Trophoblast cell (in vitro differentiated cells and primary cell): ENCODE data around the gene ZNF319.

Experiments used
- DNase-seq, 2 donors: peaks; one replicate each; pipeline ENCODE4 v3.0.0-alpha.2; 2016
- H2AFZ ChIP-seq: 2 replicates; pipeline ENCODE4 v1.6.1; 2013; ENCODE audit warnings: low read length, moderate library complexity, mild to moderate bottlenecking; ENCODE audit not compliant: insufficient read depth, poor library complexity
- H2AK5ac ChIP-seq: 2 replicates; pipeline ENCODE4 v1.6.1; 2013; ENCODE audit warnings: mild to moderate bottlenecking, low read length
- H2BK120ac ChIP-seq: 2 replicates; pipeline ENCODE4 v1.6.1; 2013; ENCODE audit warnings: low read length, mild to moderate bottlenecking, moderate library complexity; ENCODE audit not compliant: insufficient read depth, poor library complexity
- H2BK12ac ChIP-seq: 2 replicates; pipeline ENCODE4 v1.6.1; 2013; ENCODE audit warnings: mild to moderate bottlenecking, low read length, moderate library complexity
- H2BK5ac ChIP-seq: 2 replicates; pipeline ENCODE4 v1.6.1; 2013; ENCODE audit warnings: low read length, low read depth, moderate library complexity, mild to moderate bottlenecking; ENCODE audit not compliant: poor library complexity
- H3K14ac ChIP-seq: 2 replicates; pipeline ENCODE4 v1.6.1; 2013; ENCODE audit warnings: mild to moderate bottlenecking, low read length
- H3K18ac ChIP-seq: 2 replicates; pipeline ENCODE4 v1.6.1; 2013; ENCODE audit warnings: mild to moderate bottlenecking, low read length
- H3K23ac ChIP-seq: 2 replicates; pipeline ENCODE4 v1.6.1; 2013; ENCODE audit warnings: low read length
- H3K27ac ChIP-seq: 2 replicates; pipeline ENCODE4 v1.5.1; 2013; ENCODE audit warnings: low read depth, mild to moderate bottlenecking, inconsistent platforms, low read length, moderate library complexity
- H3K27me3 ChIP-seq: 2 replicates; pipeline ENCODE4 v1.6.1; 2013; ENCODE audit warnings: inconsistent platforms, mild to moderate bottlenecking, low read length, moderate library complexity; ENCODE audit not compliant: insufficient read depth
- H3K36me3 ChIP-seq, 2 experiments: 1 replicate in 1 of 2; 2 replicates in 1 of 2; pipeline ENCODE4 v1.6.1; 2013; ENCODE audit warnings: low read length in 2 of 2, mild to moderate bottlenecking in 2 of 2, moderate library complexity in 1 of 2; ENCODE audit not compliant: insufficient read depth in 2 of 2, control insufficient read depth in 1 of 2
- H3K4ac ChIP-seq: 2 replicates; pipeline ENCODE4 v1.6.1; 2013; ENCODE audit warnings: low read depth, mild to moderate bottlenecking, low read length, moderate library complexity
- H3K4me1 ChIP-seq, 2 experiments: 1 replicate in 1 of 2; 2 replicates in 1 of 2; pipeline ENCODE4 v1.6.1; 2013; ENCODE audit warnings: low read length in 2 of 2, mild to moderate bottlenecking in 2 of 2, moderate library complexity in 1 of 2; ENCODE audit not compliant: insufficient read depth in 2 of 2, control insufficient read depth in 1 of 2
- H3K4me2 ChIP-seq: 2 replicates; pipeline ENCODE4 v1.6.1; 2013; ENCODE audit warnings: inconsistent platforms, mild to moderate bottlenecking, low read length, moderate library complexity
- H3K4me3 ChIP-seq: 2 replicates; pipeline ENCODE4 v1.5.1; 2013; ENCODE audit warnings: mild to moderate bottlenecking, low read depth, low read length, inconsistent platforms
- H3K79me1 ChIP-seq: one replicate; pipeline ENCODE4 v1.6.1; 2013; ENCODE audit warnings: low read length
- H3K79me2 ChIP-seq: 2 replicates; pipeline ENCODE4 v1.6.1; 2013; ENCODE audit warnings: low read length, mild to moderate bottlenecking; ENCODE audit not compliant: control insufficient read depth, insufficient read depth, poor library complexity
- H3K9ac ChIP-seq: 2 replicates; pipeline ENCODE4 v1.6.1; 2013; ENCODE audit warnings: mild to moderate bottlenecking, low read length
- H3K9me3 ChIP-seq: 2 replicates; pipeline ENCODE4 v1.6.1; 2013; ENCODE audit warnings: low read depth, mild to moderate bottlenecking, control low read depth, inconsistent platforms, low read length; ENCODE audit not compliant: insufficient read depth
- H4K12ac ChIP-seq: 2 replicates; pipeline ENCODE4 v1.6.1; 2013; ENCODE audit warnings: low read depth, mild to moderate bottlenecking, low read length, moderate library complexity
- H4K8ac ChIP-seq: 2 replicates; pipeline ENCODE4 v1.6.1; 2013; ENCODE audit warnings: low read depth, mild to moderate bottlenecking, low read length, moderate library complexity
- H4K91ac ChIP-seq: one replicate; pipeline ENCODE4 v1.6.1; 2013; ENCODE audit warnings: low read depth, mild to moderate bottlenecking, low read length, moderate library complexity
- WGBS: extraction: QIAGEN DNeasy Blood & Tissue Kit; methylation state at CpG from one replicate; pipeline ENCODE4 v1.1.7; 2013; ENCODE audit warnings: missing lambda C conversion rate; ENCODE audit not compliant: insufficient read length, insufficient coverage; ENCODE audit errors: extremely low coverage; 5-methylcytosine and 5-hydroxymethylcytosine counted together

The ZNF319 gene

GRCh38 chr16:58020628-58021521 lies 20.4 kb upstream of the ZNF319 start:
- peaks cover 7% of the 10 kb centered on the region for H3K79me1 ChIP-seq

DNA sequence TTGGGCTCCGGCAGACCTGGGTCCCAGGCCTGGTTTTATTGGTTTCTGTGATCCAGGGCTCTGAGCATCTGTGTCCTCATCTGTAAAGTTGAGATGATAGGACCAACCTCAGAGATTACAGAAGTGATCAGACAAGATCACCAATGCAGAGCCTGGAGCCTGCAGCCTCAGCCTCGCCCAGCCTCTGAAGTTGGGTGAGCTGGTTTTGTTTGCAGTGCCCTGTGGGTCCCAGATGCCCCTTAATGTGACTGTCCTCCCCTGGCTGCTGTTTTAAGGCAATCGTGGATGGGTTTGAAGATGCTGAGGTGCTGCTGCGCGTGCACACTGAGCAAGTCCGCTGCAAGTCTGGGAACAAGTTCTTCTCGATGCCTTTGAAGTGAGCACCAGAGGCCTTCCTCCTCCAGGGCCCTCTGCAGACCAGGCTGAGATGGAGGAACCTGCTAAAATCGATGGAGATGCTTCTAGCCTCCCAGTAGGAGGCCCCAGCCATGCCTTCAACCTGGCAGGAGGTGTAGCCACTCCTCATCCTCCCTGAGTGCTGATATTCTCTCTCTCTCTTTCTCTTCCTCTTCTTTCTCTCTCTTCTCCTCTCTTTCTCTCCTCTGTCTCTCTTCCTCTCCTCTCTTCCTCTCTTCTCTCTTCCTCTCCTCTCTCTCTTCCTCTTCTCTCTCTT lies 19.5 kb upstream of the ZNF319 start:
- no peak overlapping the region for H3K4me2 ChIP-seq
- H2BK12ac ChIP-seq = no peak overlapping the region
- no peak overlapping the region for H4K91ac ChIP-seq
- no peak overlapping the region for H3K23ac ChIP-seq
- peaks cover 3% of the 10 kb centered on the region for H3K79me1 ChIP-seq
- H3K9ac ChIP-seq = no peak overlapping the region
- peaks cover 4 to 10% of the 10 kb centered on the region in 2 experiments for H3K4me1 ChIP-seq
- H3K4me3 ChIP-seq = no peak overlapping the region
- no peak overlapping the region for H3K4ac ChIP-seq
- H2BK120ac ChIP-seq = no peak overlapping the region
- H2BK5ac ChIP-seq = no peak overlapping the region
- H4K12ac ChIP-seq = no peak overlapping the region
- no peak overlapping the region for H2AFZ ChIP-seq
- H3K14ac ChIP-seq = no peak overlapping the region
- WGBS = no CpG with 5 or more reads among the region's 8 CpGs
- H3K27me3 ChIP-seq = no peaks in the 10 kb centered on the region
- no peak overlapping the region for H3K18ac ChIP-seq
- no peak overlapping the region for H3K27ac ChIP-seq
- no peak overlapping the region for H2AK5ac ChIP-seq
- no peak for DNase-seq
- peaks cover 7 to 16% of the 10 kb centered on the region in 2 experiments for H3K36me3 ChIP-seq
- H4K8ac ChIP-seq = no peak overlapping the region
- H3K9me3 ChIP-seq = no peaks in the 10 kb centered on the region
- H3K79me2 ChIP-seq = no peaks in the 10 kb centered on the region

More at GRCh38 chr16:58020628-58021521, 20.4 kb upstream of the ZNF319 start:
- no peak overlapping the region for H2BK12ac ChIP-seq
- H3K18ac ChIP-seq = no peak overlapping the region
- DNase-seq = peak in 1 of 2 donors; percentile 65
- no peak overlapping the region for H4K12ac ChIP-seq
- H3K9ac ChIP-seq = no peak overlapping the region
- no peak overlapping the region for H4K8ac ChIP-seq
- H2BK5ac ChIP-seq = no peak overlapping the region
- no peaks in the 10 kb centered on the region for H3K27me3 ChIP-seq
- H3K4me2 ChIP-seq = no peak overlapping the region
- H2AFZ ChIP-seq = no peak overlapping the region
- no peak overlapping the region for H3K14ac ChIP-seq
- H3K36me3 ChIP-seq = peaks cover 7 to 16% of the 10 kb centered on the region in 2 experiments
- no peak overlapping the region for H3K27ac ChIP-seq
- no peaks in the 10 kb centered on the region for H3K9me3 ChIP-seq
- H4K91ac ChIP-seq = no peak overlapping the region
- no CpG with 5 or more reads among the region's 8 CpGs for WGBS
- no peak overlapping the region for H3K23ac ChIP-seq
- peaks cover 5 to 13% of the 10 kb centered on the region in 2 experiments for H3K4me1 ChIP-seq
- no peak overlapping the region for H3K4ac ChIP-seq
- no peak overlapping the region for H2BK120ac ChIP-seq
- H3K4me3 ChIP-seq = no peak overlapping the region
- H2AK5ac ChIP-seq = no peak overlapping the region
- H3K79me2 ChIP-seq = no peaks in the 10 kb centered on the region

DNA sequence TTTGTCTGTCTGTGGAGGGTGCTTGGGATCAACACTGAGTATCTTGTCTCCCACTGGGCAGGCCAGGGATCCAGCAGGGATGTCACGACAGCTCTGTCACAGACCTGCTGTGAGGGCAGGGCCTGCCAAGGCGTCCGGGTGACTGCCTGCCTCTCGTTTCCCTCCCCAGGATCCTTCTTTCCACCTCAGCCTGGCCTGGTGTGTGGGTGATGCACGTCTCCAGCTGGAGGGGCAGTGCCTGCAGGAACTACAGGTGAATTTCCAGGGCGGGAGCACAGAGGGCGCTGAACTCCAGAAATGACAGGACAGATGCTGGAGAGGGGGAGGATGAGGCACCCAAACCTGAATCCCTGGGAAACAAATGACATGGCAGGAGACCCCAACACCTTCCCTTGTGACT lies 18.3 kb upstream of the ZNF319 start:
- Histone ChIP-seq H4K91ac (no peak overlapping the region), H4K12ac (no peak overlapping the region), H3K9me3 (no peaks in the 10 kb centered on the region), H3K27me3 (no peaks in the 10 kb centered on the region), H3K36me3 (peaks cover 7 to 16% of the 10 kb centered on the region in 2 experiments), H3K23ac (no peak overlapping the region), H3K4ac (no peak overlapping the region), H2AFZ (no peak overlapping the region), H3K4me1 (peaks cover 0 to 6% of the 10 kb centered on the region in 2 experiments), H3K79me1 (no peaks in the 10 kb centered on the region), H2AK5ac (no peak overlapping the region), H2BK120ac (no peak overlapping the region), H3K4me3 (no peak overlapping the region), H3K18ac (no peak overlapping the region), H3K27ac (no peak overlapping the region), H3K79me2 (no peaks in the 10 kb centered on the region), H2BK5ac (no peak overlapping the region), H3K4me2 (no peak overlapping the region), H3K9ac (no peak overlapping the region), H2BK12ac (no peak overlapping the region), H4K8ac (no peak overlapping the region), H3K14ac (no peak overlapping the region)
- DNase-seq = peak in 1 of 2 donors; percentile 12
- WGBS = no CpG with 5 or more reads among the region's 7 CpGs

GRCh38 chr16:58016840-58017446 lies 16.5 kb upstream of the ZNF319 start:
- no peaks in the 10 kb centered on the region for H3K79me2 ChIP-seq
- no peak overlapping the region for H2BK120ac ChIP-seq
- no peak overlapping the region for H3K27ac ChIP-seq
- H4K8ac ChIP-seq = no peak overlapping the region
- H3K79me1 ChIP-seq = peaks cover 6% of the 10 kb centered on the region
- H3K27me3 ChIP-seq = no peaks in the 10 kb centered on the region
- H3K4me3 ChIP-seq = no peak overlapping the region
- DNase-seq = no peak
- H3K9ac ChIP-seq = no peak overlapping the region
- no peak overlapping the region for H2AK5ac ChIP-seq
- H3K18ac ChIP-seq = no peak overlapping the region
- no peaks in the 10 kb centered on the region for H3K9me3 ChIP-seq
- H3K36me3 ChIP-seq = peaks cover 11 to 26% of the 10 kb centered on the region in 2 experiments
- no peak overlapping the region for H3K4me2 ChIP-seq
- H3K4me1 ChIP-seq = peaks cover 10 to 14% of the 10 kb centered on the region in 2 experiments
- no peak overlapping the region for H3K4ac ChIP-seq
- no peak overlapping the region for H2AFZ ChIP-seq
- no peak overlapping the region for H2BK5ac ChIP-seq
- H4K91ac ChIP-seq = no peak overlapping the region
- H4K12ac ChIP-seq = no peak overlapping the region
- no peak overlapping the region for H3K23ac ChIP-seq
- no CpG with 5 or more reads among the region's 12 CpGs for WGBS
- H2BK12ac ChIP-seq = no peak overlapping the region
- H3K14ac ChIP-seq = no peak overlapping the region
